GM13976 (cell line): Measurements from ENCODE around the gene SEC22C.

ENCODE experiments used
- DNase-seq: peaks from one replicate; pipeline ENCODE4 v3.0.0; 2012; ENCODE audit warnings: low spot score
- CTCF ChIP-seq: IDR thresholded peaks from 2 replicates; pipeline ENCODE4 v1.5.1; 2012; ENCODE audit warnings: borderline replicate concordance, mild to moderate bottlenecking; ENCODE audit not compliant: insufficient read depth; ENCODE audit errors: extremely low read depth, missing control alignments, control extremely low read depth
- in situ Hi-C: fragments of 300-500 bp; cut with MboI; formaldehyde crosslinking; loops from one replicate; pipeline ENCODE4 v1.12.0; 2022; ENCODE audit warnings: low sequenced_read_pairs, mixed read lengths, inconsistent platforms; ENCODE audit not compliant: unreplicated experiment

SEC22C gene

GRCh38 chr3:42504334-42505127 is 77.2 kb downstream of the SEC22C start:
- no peak for DNase-seq
- in situ Hi-C loops: no loop called here
- no peak for TF ChIP-seq CTCF

GRCh38 chr3:42503957-42504333 is 77.8 kb downstream of the SEC22C start:
- in situ Hi-C loops: no loop called here
- no peak for DNase-seq

GRCh38 chr3:42503251-42503924 is 78.4 kb downstream of the SEC22C start:
- TF ChIP-seq CTCF: no peak
- in situ Hi-C loops: no loop called here
- DNase-seq: no peak

More at GRCh38 chr3:42503957-42504333, 77.8 kb downstream of the SEC22C start:
- TF ChIP-seq CTCF: no peak

- no peak for TF ChIP-seq CTCF
- DNase-seq: peak; percentile 93
- in situ Hi-C loops: no loop called here
Observed at GRCh38 chr3:42502429-42503250, 79.1 kb downstream of the SEC22C start, which contains the start of gene VIPR1. TSS of gene VIPR1 (plus strand) at chr3:42502643. CDS start at chr3:42502736, 93 bp downstream.

GRCh38 chr3:42501681-42502428 is 79.9 kb downstream of the SEC22C start:
- DNase-seq: peak; percentile 79
- in situ Hi-C loops: no loop called here
- TF ChIP-seq CTCF: peak; percentile 70

GRCh38 chr3:42501321-42501680 is 80.5 kb downstream of the SEC22C start:
- DNase-seq: no peak
- no peak for TF ChIP-seq CTCF
- in situ Hi-C loops: no loop called here
